DOHH2 (cell line): ENCODE measurements around the gene FUOM.

Source experiments
- EZH2phosphoT487 ChIP-seq: fragments of 200-600 bp; sonication (generic); IDR thresholded peaks from 2 replicates; pipeline ENCODE4 v1.6.1; 2017; ENCODE audit warnings: borderline replicate concordance, mild to moderate bottlenecking, antibody characterized with exemption, low read length, moderate library complexity, mixed read lengths
- TF ChIP-seq, protein P1 (sequence below): fragments of 200-600 bp; sonication (generic); IDR thresholded peaks from one replicate; pipeline ENCODE4 v1.5.1; 2014; ENCODE audit warnings: antibody characterized with exemption, mild to moderate bottlenecking, low read depth, low read length; ENCODE audit not compliant: poor library complexity, severe bottlenecking

DNA sequence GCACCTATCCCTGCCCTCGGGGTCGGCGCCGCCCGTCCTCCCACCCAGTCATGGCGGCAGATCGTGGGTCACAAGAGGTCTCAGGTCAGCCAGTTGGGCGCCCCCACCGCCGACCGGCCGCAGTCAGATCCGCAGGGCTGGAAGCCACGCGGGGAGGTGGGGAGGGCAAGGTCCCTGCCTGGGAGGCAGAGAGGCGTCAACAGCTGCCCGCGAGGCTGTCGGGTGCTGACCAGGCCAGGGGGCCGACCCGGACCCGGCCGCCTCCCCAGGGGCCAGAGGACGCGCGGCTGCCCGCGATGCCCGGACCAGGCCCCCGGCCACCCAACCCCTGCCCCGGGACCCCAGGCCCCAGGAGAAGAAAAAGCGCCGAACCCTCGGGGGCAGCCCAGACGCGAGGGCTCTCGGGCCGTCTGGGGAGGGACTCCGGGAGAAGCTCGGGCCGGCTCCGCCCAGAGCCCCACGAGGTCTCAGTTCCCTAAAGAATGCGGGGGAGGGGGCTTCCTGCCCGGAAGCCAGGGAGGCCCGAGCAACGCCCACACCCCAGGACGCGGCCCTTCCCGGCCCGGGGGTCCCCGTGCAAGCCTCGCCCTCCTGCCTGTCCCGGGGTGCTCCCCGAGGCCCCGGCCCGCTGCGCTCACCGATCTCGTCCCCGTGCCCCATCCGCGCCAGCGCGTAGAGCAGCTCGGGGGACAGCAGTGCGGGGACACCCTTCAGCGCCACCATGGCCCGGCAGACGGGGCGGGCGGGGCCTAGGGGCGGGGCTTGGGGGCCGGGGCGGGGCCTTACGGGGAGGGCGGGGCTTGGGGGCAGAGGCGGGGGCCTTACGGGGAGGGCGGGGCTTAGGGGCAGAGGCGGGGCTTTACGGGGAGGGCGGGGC lies at the start of gene FUOM:
- TF ChIP-seq, protein P1, sequence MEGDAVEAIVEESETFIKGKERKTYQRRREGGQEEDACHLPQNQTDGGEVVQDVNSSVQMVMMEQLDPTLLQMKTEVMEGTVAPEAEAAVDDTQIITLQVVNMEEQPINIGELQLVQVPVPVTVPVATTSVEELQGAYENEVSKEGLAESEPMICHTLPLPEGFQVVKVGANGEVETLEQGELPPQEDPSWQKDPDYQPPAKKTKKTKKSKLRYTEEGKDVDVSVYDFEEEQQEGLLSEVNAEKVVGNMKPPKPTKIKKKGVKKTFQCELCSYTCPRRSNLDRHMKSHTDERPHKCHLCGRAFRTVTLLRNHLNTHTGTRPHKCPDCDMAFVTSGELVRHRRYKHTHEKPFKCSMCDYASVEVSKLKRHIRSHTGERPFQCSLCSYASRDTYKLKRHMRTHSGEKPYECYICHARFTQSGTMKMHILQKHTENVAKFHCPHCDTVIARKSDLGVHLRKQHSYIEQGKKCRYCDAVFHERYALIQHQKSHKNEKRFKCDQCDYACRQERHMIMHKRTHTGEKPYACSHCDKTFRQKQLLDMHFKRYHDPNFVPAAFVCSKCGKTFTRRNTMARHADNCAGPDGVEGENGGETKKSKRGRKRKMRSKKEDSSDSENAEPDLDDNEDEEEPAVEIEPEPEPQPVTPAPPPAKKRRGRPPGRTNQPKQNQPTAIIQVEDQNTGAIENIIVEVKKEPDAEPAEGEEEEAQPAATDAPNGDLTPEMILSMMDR: no peak
- TF ChIP-seq EZH2phosphoT487: no peak
